GM18508 (cell line): ENCODE measurements around the gene PTPRR.
A peak's percentile ranks its signal among the peaks of the same experiment; 100 is the strongest.

Source experiments
- ATAC-seq: cut with Tn5 transposase; IDR thresholded peaks from one replicate; pipeline ENCODE4 v1.9.1; 2021; ENCODE audit warnings: moderate number of reproducible peaks; ENCODE audit not compliant: insufficient read depth, unreplicated experiment

Gene PTPRR

DNA sequence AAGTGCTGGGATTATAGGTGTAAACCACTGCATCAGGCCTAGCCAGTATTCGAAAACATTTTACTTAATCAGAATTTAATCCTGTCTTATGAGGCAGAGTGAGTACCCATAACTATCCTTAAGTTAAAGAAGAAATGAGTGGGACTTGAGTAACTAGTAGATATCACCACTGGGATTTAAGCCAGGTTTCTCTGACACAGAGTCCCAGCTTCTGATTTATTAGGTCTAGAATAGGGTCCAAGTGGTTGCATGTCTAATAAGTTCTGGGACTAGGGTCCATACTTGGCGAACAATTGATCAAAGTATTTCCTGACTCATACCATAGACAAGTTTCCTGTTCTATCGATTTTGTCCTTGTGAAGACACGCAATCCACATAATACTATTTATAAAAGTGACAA, 302.2 kb downstream of the PTPRR start:
- no peak for ATAC-seq

DNA sequence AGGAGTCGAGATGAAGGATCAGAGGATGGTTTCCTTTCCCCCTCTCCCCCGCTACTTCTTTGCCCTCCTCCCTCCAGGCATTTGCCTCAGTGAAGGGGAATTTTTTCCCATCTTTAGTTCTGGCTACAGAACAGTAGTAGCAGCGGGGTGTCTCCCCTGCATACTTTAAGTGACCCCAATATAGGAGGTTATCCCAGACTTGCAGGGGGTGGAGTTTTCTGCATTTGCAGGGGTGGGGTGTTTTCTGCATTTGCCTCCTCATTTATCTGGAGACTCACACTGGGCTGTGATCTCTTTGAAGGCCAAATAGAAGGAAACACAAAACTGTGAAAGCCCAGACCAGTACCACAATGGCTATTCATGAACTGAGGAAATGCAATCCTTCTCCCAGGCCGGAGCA, 303.1 kb downstream of the PTPRR start:
- no peak for ATAC-seq

DNA sequence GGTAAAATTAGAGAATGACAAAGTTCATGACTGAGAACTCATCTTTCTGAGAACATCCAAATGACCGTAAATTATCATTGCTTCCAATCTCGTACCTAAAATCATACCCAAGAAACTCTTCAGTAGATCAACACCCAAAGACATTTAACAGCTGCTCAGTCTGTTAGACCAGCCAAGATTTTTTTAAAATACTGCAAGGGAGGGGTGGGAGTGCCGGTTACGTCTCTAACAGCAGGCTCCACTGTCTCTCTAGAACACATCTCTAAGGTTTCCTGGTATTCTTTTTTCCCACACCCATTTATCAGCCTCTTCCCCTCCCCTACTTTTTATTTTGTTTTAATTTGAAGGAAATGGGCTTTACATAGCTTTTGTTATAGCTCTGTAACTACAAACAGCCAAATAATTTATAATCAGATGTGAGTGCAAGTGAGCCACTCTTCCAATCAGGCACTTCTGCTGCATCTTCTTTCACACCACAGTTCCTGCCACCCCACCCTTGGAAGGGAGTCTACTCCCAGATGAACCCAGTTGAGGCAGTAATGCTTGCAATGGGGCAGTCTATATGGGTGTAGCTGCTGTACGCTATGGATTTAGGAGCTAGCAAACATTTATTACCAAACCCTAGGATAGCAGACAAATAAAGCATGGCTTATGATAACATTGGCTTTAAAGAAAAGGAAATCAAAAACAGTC, 305.2 kb downstream of the PTPRR start:
- no peak for ATAC-seq

DNA sequence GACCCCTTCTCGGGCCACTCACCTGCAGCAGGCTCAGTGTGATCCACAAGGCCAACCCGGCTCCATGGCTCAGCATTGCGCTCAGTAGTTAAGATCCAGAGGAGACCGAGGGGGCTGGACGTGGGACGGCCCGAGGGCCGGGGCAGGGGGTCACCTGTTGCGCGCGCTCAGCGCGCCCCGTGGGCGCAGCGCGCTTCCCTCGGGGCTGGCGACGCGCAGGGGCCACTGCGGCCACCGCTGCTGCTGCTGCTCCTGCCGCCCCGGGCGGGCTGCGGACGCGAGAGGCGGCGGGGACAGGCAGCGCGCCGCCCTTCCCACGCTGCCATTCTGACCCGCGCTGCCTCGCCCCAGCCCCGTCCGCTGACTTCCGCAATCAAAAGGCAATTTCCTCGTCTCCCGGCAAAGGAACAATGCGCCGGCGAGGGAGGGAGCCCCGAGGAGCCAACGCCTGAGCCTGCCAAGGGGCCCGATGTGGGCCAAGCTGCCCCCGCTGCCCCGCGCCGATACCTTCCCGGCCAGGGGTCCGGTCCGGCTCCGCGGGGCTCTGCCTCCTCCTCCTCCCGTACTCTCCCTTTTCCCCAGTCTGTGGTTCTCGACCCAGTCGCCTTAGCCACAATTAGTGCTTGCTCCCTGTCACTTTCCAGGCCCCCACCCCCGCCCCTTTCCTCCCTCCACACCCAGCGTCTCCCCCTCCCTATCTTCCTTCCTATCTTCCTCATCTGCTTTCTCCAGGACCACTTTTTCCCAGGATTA, 310.6 kb downstream of the PTPRR start:
- ATAC-seq: no peak

DNA sequence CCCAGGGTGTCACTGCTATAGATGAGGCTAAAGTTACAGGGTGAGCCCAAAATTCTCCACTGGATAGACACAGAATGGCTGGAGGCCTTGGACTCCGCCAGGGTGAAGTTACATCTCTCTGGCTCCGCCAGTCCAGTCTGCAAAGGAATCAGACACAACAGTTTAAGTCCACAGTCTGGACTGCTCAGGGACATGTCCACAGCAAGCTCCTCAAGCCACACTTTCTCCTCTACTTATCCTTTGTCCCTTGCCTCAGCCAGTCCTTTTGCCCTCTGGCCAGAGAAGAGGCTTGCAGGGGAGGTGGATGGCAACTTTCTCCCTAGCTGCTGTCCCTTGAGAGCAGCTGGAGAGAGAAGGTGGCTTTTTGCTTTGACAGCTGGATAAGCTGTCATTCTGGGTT, 311.3 kb downstream of the PTPRR start:
- ATAC-seq: no peak

DNA sequence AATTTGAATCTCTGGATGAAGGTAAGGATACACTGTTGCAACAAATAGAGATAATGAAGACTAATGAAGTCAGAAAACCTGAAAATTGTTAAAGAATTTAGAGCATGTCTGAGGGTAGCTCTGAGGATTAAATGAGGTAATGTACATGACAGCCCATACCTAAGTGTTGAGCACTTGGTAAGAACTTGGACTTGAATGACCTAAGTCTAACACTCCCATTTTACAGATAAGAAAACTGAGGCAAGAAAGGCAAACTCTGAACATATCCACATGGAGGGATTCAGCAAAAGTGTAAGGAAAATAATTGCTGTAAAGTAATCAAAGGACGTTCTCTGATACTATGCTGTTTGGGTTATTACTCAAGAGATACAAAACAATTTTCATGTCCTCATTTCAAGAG, 312.4 kb downstream of the PTPRR start:
- ATAC-seq: no peak

DNA sequence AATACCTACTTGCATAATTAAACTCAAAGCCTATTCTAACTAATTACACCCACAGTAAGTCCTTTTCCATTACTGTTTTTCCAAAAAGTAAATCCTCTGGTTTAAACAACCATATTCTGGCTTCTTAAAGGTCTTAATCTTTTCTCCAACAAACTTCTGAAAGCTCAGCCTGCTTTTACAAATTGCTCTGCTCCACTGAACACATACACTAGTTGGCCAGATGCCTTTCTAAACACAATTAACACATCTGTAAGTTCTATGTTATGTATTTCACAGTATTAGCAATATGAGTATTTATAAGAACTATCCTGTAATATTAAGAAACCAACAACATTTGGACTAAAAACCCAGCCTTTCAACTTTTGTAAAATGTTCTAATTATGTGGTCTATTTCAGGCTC, 313.4 kb downstream of the PTPRR start:
- ATAC-seq: no peak

DNA sequence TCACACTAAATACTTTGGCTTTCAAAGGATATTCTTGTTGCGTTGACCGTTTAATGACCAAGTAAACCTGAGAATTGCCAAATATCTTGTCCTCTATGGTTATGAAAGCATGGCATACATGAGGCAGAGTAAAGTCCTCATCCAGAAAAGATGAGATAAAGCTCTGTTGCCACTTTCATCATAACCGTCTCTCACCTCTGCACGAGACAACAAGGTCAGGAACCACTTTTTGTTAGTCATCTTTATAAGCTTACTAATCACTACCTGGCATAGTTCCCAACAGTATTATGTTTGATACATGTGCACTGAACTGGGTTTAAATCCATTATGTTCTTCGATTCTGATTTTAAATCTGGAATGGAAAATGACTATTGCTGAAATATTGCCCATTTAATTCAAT, 314.6 kb downstream of the PTPRR start:
- no peak for ATAC-seq

DNA sequence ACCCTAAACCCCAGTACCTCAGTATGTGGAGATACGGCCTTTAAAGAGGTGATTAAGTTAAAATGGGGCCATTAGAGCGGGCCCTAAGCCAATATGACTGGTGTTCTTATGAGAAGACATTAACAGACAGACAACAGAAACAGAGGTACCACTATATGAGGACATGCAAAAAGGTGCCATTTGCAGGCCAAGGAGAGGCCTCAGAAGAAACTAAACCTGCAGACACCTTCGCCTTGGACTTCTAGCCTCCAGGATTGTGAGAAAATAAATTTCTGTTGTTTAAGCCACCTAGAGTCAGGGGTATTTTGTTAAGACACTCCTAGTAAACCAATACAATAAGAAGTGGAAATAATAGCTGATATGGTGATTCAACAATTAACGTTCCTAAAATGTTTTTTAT, 315.9 kb downstream of the PTPRR start:
- no peak for ATAC-seq

DNA sequence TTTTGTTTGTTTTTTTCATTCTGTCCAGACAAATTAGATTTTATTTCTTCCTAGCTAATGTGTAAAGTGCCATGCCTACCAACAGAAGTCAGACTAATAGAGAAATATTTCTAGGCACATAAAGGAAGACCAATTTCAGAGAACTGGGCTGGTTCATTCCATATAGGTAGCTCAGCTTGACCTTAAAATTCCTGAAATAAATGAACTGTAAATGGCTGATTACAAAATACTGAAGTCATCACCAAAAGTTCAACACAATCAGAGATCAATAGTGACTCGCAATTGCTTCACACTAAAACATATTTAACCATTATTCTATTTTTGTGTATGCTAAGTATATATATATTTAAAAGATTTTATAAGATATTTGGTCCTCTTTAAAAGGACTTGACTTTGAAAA, 317.5 kb downstream of the PTPRR start:
- ATAC-seq: no peak

DNA sequence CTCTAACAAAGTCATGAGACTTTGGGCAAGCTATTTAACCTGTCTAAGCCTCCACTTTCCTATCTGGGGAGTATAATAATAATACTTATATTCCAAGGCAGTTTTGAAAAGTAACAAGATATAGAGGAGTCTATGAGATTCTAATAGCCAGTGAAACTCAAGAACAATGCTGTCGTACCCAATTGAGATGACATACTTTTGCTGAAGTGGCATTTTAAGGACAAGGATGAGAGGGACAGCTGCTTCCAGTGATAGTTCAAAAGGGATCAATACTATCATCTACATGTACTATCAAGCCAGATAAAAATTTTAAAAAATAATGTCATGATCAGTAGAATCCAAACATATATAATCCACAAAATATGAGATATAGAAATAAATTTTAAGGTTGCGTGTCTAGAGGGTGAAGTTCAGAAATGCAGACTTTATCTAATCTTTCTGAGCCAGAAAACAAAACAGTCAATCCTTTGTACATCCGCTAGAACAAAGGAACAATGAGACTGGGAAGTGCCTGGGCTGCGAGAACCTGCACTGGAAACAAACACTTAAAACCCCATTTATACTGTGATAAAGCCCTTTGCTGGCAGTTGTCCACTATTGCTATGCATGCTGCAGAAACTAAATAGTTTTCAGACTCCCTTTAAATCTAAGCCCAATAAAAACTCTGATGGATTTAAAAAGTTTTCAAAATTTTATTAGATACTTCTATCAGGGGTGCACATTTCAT, 321.9 kb downstream of the PTPRR start:
- ATAC-seq: no peak

DNA sequence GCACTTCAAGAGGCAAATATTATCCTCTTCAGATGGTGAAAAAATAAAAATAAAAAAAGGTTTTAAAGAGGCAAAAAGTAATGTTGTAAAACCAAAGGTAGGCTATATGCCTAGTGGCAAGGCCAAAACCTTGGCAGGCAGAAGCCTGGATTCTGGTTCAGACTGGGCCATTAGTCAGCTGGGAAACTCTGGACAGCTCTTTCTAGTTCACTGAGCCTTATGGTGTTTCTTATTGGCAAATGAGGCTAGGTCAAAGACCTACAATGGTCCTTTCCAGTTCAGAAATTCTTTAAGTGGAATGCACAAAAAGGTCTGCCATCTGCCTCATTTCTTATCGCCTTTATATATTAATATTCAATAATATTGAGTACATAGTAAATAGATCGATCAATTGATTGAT, 327.9 kb downstream of the PTPRR start:
- ATAC-seq: no peak

DNA sequence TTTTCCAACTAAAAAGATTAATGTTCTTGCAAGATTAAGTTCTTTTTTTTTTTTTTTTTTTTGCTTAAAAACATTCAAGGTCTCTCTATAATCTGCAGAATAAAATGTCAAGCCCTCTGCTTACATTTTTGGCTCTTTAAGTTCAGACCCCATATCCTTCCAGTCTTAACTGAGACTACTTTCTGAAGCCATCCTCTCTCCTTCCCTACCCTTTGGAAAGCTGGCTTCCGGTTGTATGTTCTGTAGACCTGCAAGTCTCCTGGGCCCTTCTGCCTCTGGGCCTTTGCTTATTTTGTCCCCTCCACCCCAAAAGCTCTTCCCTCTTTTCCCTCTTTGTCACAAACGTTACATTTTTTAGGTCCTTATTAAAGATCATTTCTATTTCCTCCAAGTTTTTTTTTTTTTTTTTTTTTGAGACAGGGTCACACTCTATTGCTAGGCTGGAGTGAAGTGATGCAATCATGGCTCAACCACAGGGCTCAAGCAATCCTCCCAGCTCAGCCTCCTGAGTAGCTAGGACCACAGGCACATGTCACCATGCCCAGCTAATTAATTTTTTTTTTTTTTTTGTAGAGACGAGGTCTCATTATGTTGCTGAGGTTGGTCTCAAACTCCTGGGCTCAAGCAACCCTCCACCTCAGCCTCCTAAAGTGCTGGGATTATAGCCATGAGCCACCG, 329.9 kb downstream of the PTPRR start:
- ATAC-seq: no peak

DNA sequence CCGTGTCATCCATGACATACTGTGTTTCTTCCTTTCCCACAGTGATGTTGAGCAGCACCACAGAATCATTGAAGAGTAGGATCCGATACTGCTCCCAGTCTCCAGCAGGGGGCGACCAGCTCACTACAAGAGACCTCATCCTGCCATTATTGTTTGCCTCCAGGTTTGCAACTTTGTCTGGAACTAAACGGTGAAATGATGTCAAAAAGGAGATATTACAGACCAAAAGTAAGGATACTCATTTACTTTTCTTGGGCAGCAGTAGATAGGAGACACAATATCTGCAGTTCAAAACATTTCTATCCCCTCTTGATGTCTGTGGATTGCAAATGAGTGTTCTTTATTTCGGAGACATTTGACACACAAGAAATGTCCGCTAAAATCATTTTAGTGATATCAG, 330.5 kb downstream of the PTPRR start:
- peak; percentile 85 for ATAC-seq
